ENCODE results near the gene MRC2.

GRCh38 chr17:62591333-62591732, 36.1 kb upstream of the MRC2 start:
- TF ChIP-seq KLF16 (IDR thresholded peaks at IDR 0.05) (no peak), NR3C1 (CRISPR knock-in tag; IDR thresholded peaks at IDR 0.05) (no peak), CREB1 (IDR thresholded peaks at IDR 0.05) (no peak), CREB1 (CRISPR knock-in tag; IDR thresholded peaks at IDR 0.05) (no peak), ZNF316 (IDR thresholded peaks at IDR 0.05) (no peak), MAX (CRISPR knock-in tag; IDR thresholded peaks at IDR 0.05) (no peak), CTCF (IDR thresholded peaks at IDR 0.05 in 2 of 3, conservative IDR thresholded peaks at IDR 0.05 in 1 of 3; ENCODE audit: insufficient read depth in 2 of 3, low read depth in 1 of 3, low read length in 3 of 3) (no peak), ETV1 (tag; conservative IDR thresholded peaks at IDR 0.05; ENCODE audit: low read depth) (no peak), SP1 (CRISPR knock-in tag; IDR thresholded peaks at IDR 0.05) (no peak), POLR2AphosphoS2 (IDR thresholded peaks at IDR 0.05; ENCODE audit: low read length) (no peak)

All from K562 (cell line).